GM13976 (cell line): Measurements from ENCODE around the gene CCNL2.

Experiments used
- DNase-seq: peaks from one replicate; pipeline ENCODE4 v3.0.0; 2012; ENCODE audit warnings: low spot score
- CTCF ChIP-seq: IDR thresholded peaks from 2 replicates; pipeline ENCODE4 v1.5.1; 2012; ENCODE audit warnings: borderline replicate concordance, mild to moderate bottlenecking; ENCODE audit not compliant: insufficient read depth; ENCODE audit errors: extremely low read depth, missing control alignments, control extremely low read depth
- in situ Hi-C: fragments of 300-500 bp; cut with MboI; formaldehyde crosslinking; loops from one replicate; pipeline ENCODE4 v1.12.0; 2022; ENCODE audit warnings: low sequenced_read_pairs, mixed read lengths, inconsistent platforms; ENCODE audit not compliant: unreplicated experiment

Gene CCNL2

GRCh38 chr1:1438531-1439381 lies 39.6 kb upstream of the CCNL2 start:
- in situ Hi-C loops, result no loop called here
- DNase-seq, result peak; percentile 36
- no peak for TF ChIP-seq CTCF

- in situ Hi-C loops, result no loop called here
- no peak for DNase-seq
- no peak for TF ChIP-seq CTCF
These were observed 38.8 kb upstream of the CCNL2 start for GRCh38 chr1:1437904-1438376.

- no peak for DNase-seq
- no peak for TF ChIP-seq CTCF
- in situ Hi-C loops, result no loop called here
These were observed 38.1 kb upstream of the CCNL2 start for GRCh38 chr1:1437033-1437903.

GRCh38 chr1:1436630-1437032 lies 37.5 kb upstream of the CCNL2 start:
- in situ Hi-C loops, result no loop called here
- no peak for TF ChIP-seq CTCF
- peak; percentile 47 for DNase-seq

- peak; percentile 40 for DNase-seq
- no peak for TF ChIP-seq CTCF
- in situ Hi-C loops, result no loop called here
These were observed 36.9 kb upstream of the CCNL2 start for GRCh38 chr1:1435911-1436629.

- in situ Hi-C loops, result no loop called here
- no peak for TF ChIP-seq CTCF
- DNase-seq, result peak; percentile 93
These were observed 36.2 kb upstream of the CCNL2 start, which contains the start of gene VWA1 for GRCh38 chr1:1435106-1435903. TSS of gene VWA1 (plus strand) at chr1:1435690. CDS start at chr1:1435749, 59 bp downstream.
